Effector memory CD4-positive, alpha-beta T cell (primary cell): Measurements from ENCODE around the gene TRPM3.

Experiments
- DNase-seq, 3 donors: peaks; one replicate each; pipeline ENCODE4 v3.0.0-alpha.2; 2020
- H3K27ac ChIP-seq: 2 replicates; pipeline ENCODE4 v1.7.0; 2013; ENCODE audit warnings: mild to moderate bottlenecking, low read length, moderate library complexity; ENCODE audit not compliant: insufficient read depth, poor library complexity, severe bottlenecking
- H3K27me3 ChIP-seq: replicated peaks from 2 replicates; pipeline ENCODE4 v1.7.0; 2013; ENCODE audit warnings: mild to moderate bottlenecking, low read length; ENCODE audit not compliant: insufficient read depth, control insufficient read depth, poor library complexity, severe bottlenecking
- H3K36me3 ChIP-seq: 2 replicates; pipeline ENCODE4 v1.7.0; 2013; ENCODE audit warnings: mild to moderate bottlenecking, low read length, moderate library complexity; ENCODE audit not compliant: control insufficient read depth, insufficient read depth
- H3K4me1 ChIP-seq: 2 replicates; pipeline ENCODE4 v1.7.0; 2013; ENCODE audit warnings: low read length, mild to moderate bottlenecking; ENCODE audit not compliant: control insufficient read depth, insufficient read depth, poor library complexity, severe bottlenecking
- H3K4me3 ChIP-seq: 2 replicates; pipeline ENCODE4 v1.7.0; 2013; ENCODE audit warnings: low read length, low read depth, mild to moderate bottlenecking; ENCODE audit not compliant: insufficient read depth, poor library complexity, severe bottlenecking
- H3K9me3 ChIP-seq: 2 replicates; pipeline ENCODE4 v1.7.0; 2013; ENCODE audit warnings: mild to moderate bottlenecking, low read length, moderate library complexity; ENCODE audit not compliant: control insufficient read depth

The TRPM3 gene

DNA sequence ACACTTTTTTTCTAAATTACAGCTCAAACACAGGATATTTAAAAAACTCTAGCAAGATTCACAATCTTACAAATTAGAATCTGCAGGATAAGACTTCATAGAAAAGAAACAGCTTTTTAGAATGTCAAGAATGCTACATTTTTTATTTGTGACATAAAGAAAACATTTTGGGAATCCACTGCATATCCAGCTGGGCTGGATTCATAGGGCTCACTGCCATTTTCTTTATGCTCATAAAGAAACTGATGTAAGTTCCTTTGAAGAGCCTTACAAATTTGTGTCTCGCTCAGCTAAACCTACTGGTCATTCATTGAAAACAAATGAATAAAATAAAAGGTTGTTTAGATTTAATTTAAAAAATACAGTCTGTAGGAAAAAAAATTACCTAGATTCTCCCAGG, 332.3 kb downstream of the TRPM3 start:
- no peak for DNase-seq

DNA sequence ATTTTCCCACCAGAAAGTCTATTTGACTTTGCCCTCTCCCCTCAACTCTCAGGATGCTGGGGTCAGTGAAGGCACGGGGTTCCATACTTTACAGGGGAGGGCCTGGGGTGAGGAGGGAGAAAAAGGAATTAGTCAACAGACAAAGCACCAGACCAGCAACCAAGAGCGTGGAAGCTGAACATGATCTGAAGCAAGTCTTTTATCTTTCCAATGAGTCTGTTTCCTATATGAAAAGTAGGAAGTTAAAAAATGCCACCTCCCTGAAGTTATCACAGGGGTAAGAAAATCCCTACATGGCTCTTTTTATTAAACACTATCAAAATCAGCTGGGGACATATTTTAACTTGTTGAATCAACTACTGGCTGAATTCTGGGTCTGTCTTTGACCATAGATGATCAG, 337.0 kb downstream of the TRPM3 start:
- Histone ChIP-seq H3K27me3 (no peaks in the 10 kb centered on the region), H3K27ac (no peak overlapping the region), H3K4me1 (no peaks in the 10 kb centered on the region), H3K4me3 (no peak overlapping the region), H3K36me3 (no peaks in the 10 kb centered on the region), H3K9me3 (no peaks in the 10 kb centered on the region)
- DNase-seq = no peak

More for the DNA sequence above, 332.3 kb downstream of the TRPM3 start:
- no peak overlapping the region for H3K27ac ChIP-seq
- no peaks in the 10 kb centered on the region for H3K4me1 ChIP-seq
- H3K27me3 ChIP-seq = no peaks in the 10 kb centered on the region
- no peak overlapping the region for H3K4me3 ChIP-seq
- H3K36me3 ChIP-seq = no peaks in the 10 kb centered on the region
- H3K9me3 ChIP-seq = no peaks in the 10 kb centered on the region

DNA sequence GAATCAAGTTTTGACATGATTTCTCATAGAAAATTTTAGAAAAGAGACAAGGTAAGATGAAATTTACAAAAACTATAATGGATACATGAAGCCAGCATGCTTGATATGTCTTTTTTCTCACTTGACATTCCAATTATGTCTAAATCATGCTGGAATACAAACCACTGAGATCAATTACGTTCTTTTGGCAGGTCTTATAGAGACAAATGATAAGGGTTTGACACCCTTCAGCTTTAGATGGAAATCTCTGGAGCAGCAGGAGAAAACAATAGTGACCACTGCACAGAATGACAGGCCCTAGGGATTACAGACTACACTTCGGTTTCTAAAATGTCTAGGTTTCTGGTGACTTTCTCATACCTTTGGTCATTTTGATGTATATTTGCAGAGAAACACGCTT, 342.9 kb downstream of the TRPM3 start:
- DNase-seq = no peak
- Histone ChIP-seq H3K27ac (no peak overlapping the region), H3K4me1 (no peaks in the 10 kb centered on the region), H3K4me3 (no peak overlapping the region), H3K9me3 (no peaks in the 10 kb centered on the region), H3K27me3 (no peaks in the 10 kb centered on the region), H3K36me3 (no peaks in the 10 kb centered on the region)

DNA sequence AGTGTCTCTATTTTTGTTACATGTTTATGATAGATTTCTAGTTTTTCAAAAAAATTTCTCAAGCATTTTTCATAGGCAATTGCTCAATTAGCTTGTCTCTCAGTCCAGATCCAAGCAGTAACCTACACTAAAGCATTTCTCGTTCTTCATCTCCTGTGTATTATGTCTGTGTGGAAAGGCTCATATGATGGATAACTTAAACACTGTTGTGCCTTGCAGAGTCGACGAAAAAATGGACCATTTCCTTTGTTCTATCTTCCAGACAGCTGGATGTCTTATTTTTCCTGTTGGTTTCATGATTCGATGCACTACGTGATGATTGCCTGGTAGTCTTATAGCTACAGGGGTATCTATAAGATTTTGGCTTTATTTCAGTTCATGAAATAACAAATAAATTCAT, 347.8 kb downstream of the TRPM3 start:
- no peaks in the 10 kb centered on the region for H3K9me3 ChIP-seq
- no peaks in the 10 kb centered on the region for H3K4me1 ChIP-seq
- no peak overlapping the region for H3K27ac ChIP-seq
- DNase-seq = no peak
- H3K4me3 ChIP-seq = no peak overlapping the region
- no peaks in the 10 kb centered on the region for H3K27me3 ChIP-seq
- no peaks in the 10 kb centered on the region for H3K36me3 ChIP-seq

- Histone ChIP-seq H3K9me3 (no peaks in the 10 kb centered on the region), H3K36me3 (no peaks in the 10 kb centered on the region), H3K27ac (no peak overlapping the region), H3K27me3 (no peaks in the 10 kb centered on the region), H3K4me3 (no peak overlapping the region), H3K4me1 (no peaks in the 10 kb centered on the region)
- DNase-seq = no peak
Measured at GRCh38 chr9:70772601-70773000, 348.8 kb downstream of the TRPM3 start.

DNA sequence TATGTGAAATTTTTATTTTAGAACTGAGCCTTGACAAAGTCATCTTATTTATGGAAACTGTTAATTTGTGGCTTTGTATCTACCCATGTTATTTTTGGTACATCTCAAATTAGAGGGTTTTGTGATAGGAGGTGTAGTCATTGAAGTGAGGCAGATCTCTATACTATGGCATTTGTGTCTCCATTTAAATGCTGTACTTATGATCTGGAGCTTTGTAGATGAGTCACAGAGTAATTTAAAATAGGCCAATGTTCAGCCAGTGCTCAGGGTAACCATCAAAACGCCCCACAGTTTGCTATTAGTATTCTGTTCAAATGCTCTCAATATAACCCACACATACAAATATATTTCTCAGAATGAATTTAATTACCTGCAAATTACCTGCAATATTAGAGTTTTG, 355.5 kb downstream of the TRPM3 start:
- no peaks in the 10 kb centered on the region for H3K27me3 ChIP-seq
- no peak overlapping the region for H3K27ac ChIP-seq
- H3K4me1 ChIP-seq = no peaks in the 10 kb centered on the region
- H3K4me3 ChIP-seq = no peak overlapping the region
- H3K9me3 ChIP-seq = no peaks in the 10 kb centered on the region
- H3K36me3 ChIP-seq = no peaks in the 10 kb centered on the region
- DNase-seq = no peak

- no peaks in the 10 kb centered on the region for H3K4me1 ChIP-seq
- no peak for DNase-seq
Measured at GRCh38 chr9:70761139-70761670, 360.2 kb downstream of the TRPM3 start.

DNA sequence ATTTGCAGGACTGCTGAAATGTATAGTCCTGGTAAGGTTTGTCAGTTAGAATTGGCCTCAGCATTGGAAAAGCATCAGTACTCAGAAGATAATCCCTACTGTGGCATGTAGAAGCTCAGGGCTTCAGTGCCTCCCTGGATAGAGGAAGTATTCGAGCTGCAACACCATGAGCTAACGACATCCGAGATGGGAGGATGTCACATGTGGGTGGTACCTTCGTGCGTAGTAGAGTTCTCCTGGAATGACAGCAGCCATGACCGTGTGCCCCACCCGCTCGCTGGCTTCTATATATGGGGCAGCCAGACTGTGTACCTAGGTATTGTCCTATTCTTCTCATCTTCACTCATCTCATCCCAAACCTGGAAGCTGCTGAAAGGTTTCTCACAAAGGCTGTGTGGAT, 361.2 kb downstream of the TRPM3 start:
- H3K4me3 ChIP-seq = no peak overlapping the region
- DNase-seq = no peak
- H3K4me1 ChIP-seq = no peaks in the 10 kb centered on the region
- no peaks in the 10 kb centered on the region for H3K27me3 ChIP-seq
- H3K9me3 ChIP-seq = no peaks in the 10 kb centered on the region
- H3K36me3 ChIP-seq = no peaks in the 10 kb centered on the region
- no peak overlapping the region for H3K27ac ChIP-seq

More at GRCh38 chr9:70761139-70761670, 360.2 kb downstream of the TRPM3 start:
- Histone ChIP-seq H3K27me3 (no peaks in the 10 kb centered on the region), H3K4me3 (no peak overlapping the region), H3K36me3 (no peaks in the 10 kb centered on the region), H3K27ac (no peak overlapping the region), H3K9me3 (no peaks in the 10 kb centered on the region)

DNA sequence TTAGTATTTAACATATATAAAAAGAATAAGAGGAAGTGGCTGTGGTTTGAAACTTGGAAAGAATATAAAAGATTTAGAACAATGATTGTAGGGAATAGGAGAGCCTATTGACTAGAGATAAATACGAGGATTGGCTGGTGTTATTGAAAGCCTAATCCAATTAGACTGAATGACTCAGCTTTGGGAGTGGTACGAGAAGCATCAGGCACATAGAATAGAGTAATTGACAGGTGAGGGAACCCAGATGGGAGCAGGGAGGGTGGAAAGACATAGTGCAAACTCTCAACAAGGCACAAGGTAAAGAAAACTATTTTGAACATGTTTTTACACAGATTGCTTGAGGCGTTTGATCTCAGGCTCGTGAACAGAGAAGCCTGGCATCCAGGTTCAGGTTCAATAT, 368.1 kb downstream of the TRPM3 start:
- no peaks in the 10 kb centered on the region for H3K27me3 ChIP-seq
- no peak overlapping the region for H3K27ac ChIP-seq
- DNase-seq = no peak
- H3K36me3 ChIP-seq = no peaks in the 10 kb centered on the region
- H3K4me1 ChIP-seq = no peaks in the 10 kb centered on the region
- no peak overlapping the region for H3K4me3 ChIP-seq
- no peaks in the 10 kb centered on the region for H3K9me3 ChIP-seq

DNA sequence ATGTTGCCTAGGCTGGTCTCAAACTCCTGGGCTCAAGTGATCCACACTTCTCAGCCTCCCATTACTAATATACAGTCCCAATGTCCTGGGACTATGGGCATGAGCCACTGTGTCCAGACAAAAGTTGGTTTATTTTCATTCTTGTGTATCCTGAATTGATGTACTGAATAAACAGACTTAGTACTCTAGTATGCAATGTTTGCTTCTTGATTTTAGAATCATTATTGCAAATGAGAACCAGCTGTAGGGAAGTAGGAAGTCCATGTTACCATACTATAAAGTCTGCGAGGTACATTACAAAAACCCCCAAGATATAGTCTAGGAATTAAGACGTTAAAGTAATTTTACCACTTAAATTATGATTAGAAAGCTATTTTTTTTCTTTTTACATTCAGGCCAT, 372.4 kb downstream of the TRPM3 start:
- H3K9me3 ChIP-seq = no peaks in the 10 kb centered on the region
- no peaks in the 10 kb centered on the region for H3K36me3 ChIP-seq
- H3K27ac ChIP-seq = no peak overlapping the region
- H3K27me3 ChIP-seq = no peaks in the 10 kb centered on the region
- no peak overlapping the region for H3K4me3 ChIP-seq
- H3K4me1 ChIP-seq = no peaks in the 10 kb centered on the region
- no peak for DNase-seq
